ENCODE measurements around the gene ANGEL1. TPM values are rescaled to one million over a fixed set of nuclear protein-coding genes. Genes with fewer than 3 reads are reported as not detected.

The ANGEL1 gene
- total and polyA plus RNA-seq, 2 experiments from 2014 or later = 5.3 to 31.6 TPM

GRCh38 chr14:76812093-76812421 is 625 bp downstream of the ANGEL1 start:
- peaks cover 16% of the 10 kb centered on the region for H3K4me1 Mint-ChIP-seq
- H3K36me3 Mint-ChIP-seq (ENCODE audit: low read depth) = peaks cover 18% of the 10 kb centered on the region
- Histone ChIP-seq H3K4me3 (peak overlapping the region; percentile 93), H3K4me2 (peak overlapping the region; percentile 100), H4K20me1 (replicated peaks; ENCODE audit: insufficient read depth) (no peaks in the 10 kb centered on the region; the same call in 1 of the 2 replicates), H3K9me2 (ENCODE audit: insufficient read depth) (no peaks in the 10 kb centered on the region), H3F3A (replicated peaks; ENCODE audit: low read depth) (no peaks in the 10 kb centered on the region), H3K4me1 (ENCODE audit: insufficient read depth) (peaks cover 10% of the 10 kb centered on the region), H3K27me3 (ENCODE audit: insufficient read depth) (no peaks in the 10 kb centered on the region), H3K27ac (ENCODE audit: low read depth) (peak overlapping the region; percentile 83; the same call in 1 of the 2 replicates), H2AFZ (peak overlapping the region; percentile 95), H3K36me3 (ENCODE audit: insufficient read depth) (peaks cover 12% of the 10 kb centered on the region), H3K79me2 (replicated peaks; ENCODE audit: insufficient read depth) (peaks cover 20% of the 10 kb centered on the region)
- no peak for TF ChIP-seq ETS1 (IDR thresholded peaks at IDR 0.05)
- TF ChIP-seq, protein P1, sequence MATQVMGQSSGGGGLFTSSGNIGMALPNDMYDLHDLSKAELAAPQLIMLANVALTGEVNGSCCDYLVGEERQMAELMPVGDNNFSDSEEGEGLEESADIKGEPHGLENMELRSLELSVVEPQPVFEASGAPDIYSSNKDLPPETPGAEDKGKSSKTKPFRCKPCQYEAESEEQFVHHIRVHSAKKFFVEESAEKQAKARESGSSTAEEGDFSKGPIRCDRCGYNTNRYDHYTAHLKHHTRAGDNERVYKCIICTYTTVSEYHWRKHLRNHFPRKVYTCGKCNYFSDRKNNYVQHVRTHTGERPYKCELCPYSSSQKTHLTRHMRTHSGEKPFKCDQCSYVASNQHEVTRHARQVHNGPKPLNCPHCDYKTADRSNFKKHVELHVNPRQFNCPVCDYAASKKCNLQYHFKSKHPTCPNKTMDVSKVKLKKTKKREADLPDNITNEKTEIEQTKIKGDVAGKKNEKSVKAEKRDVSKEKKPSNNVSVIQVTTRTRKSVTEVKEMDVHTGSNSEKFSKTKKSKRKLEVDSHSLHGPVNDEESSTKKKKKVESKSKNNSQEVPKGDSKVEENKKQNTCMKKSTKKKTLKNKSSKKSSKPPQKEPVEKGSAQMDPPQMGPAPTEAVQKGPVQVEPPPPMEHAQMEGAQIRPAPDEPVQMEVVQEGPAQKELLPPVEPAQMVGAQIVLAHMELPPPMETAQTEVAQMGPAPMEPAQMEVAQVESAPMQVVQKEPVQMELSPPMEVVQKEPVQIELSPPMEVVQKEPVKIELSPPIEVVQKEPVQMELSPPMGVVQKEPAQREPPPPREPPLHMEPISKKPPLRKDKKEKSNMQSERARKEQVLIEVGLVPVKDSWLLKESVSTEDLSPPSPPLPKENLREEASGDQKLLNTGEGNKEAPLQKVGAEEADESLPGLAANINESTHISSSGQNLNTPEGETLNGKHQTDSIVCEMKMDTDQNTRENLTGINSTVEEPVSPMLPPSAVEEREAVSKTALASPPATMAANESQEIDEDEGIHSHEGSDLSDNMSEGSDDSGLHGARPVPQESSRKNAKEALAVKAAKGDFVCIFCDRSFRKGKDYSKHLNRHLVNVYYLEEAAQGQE (IDR thresholded peaks at IDR 0.05; ENCODE audit: unreplicated experiment) = no peak
- DNase-seq (ENCODE audit: low spot score) = peak; percentile 34
- peak; percentile 41 for ATAC-seq
- no peaks in the 10 kb centered on the region; the same call in 2 of the 3 replicates for H3K9me3 Mint-ChIP-seq
- H3K4me3 Mint-ChIP-seq = peak overlapping the region; percentile 90
- peak overlapping the region; percentile 78 for H3K27ac Mint-ChIP-seq
- no peaks in the 10 kb centered on the region for H3K27me3 Mint-ChIP-seq (ENCODE audit: insufficient read depth, low read depth, poor library complexity)

DNA sequence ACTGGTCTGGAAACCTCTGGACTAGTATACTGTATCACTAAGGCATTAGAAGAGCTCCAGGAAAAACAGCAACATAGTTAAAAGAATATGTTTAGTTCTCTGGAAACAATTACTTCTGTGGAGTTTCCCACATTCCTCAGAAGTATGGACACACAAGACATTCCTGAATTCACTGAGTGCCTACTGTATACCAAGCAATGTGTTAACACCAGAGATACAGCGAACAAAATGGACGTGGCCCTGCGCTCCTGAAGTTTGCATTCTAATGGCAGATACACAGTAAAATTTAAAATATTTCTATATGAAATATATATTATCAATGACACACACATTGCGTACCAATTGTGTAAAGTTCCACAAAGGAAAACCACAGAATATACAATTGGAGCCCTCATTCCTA is 1.1 kb downstream of the ANGEL1 start:
- Histone ChIP-seq H3K4me3 (peak overlapping the region; percentile 93), H3K27ac (ENCODE audit: low read depth) (no peak overlapping the region), H3K4me2 (peak overlapping the region; percentile 100), H3K36me3 (ENCODE audit: insufficient read depth) (peaks cover 12% of the 10 kb centered on the region), H3K4me1 (ENCODE audit: insufficient read depth) (peaks cover 10% of the 10 kb centered on the region), H3K27me3 (ENCODE audit: insufficient read depth) (no peaks in the 10 kb centered on the region), H4K20me1 (replicated peaks; ENCODE audit: insufficient read depth) (no peaks in the 10 kb centered on the region; the same call in 1 of the 2 replicates), H3F3A (replicated peaks; ENCODE audit: low read depth) (no peaks in the 10 kb centered on the region), H3K79me2 (replicated peaks; ENCODE audit: insufficient read depth) (peaks cover 20% of the 10 kb centered on the region), H3K9me2 (ENCODE audit: insufficient read depth) (no peaks in the 10 kb centered on the region), H2AFZ (peak overlapping the region; percentile 95; the same call in 1 of the 2 replicates)
- H3K27me3 Mint-ChIP-seq (ENCODE audit: insufficient read depth, low read depth, poor library complexity) = no peaks in the 10 kb centered on the region
- H3K9me3 Mint-ChIP-seq = no peaks in the 10 kb centered on the region; the same call in 2 of the 3 replicates
- peak overlapping the region; percentile 90 for H3K4me3 Mint-ChIP-seq
- peaks cover 16% of the 10 kb centered on the region for H3K4me1 Mint-ChIP-seq
- no peak overlapping the region for H3K27ac Mint-ChIP-seq
- H3K36me3 Mint-ChIP-seq (ENCODE audit: low read depth) = peaks cover 22% of the 10 kb centered on the region
- no peak for ATAC-seq
- no peak for DNase-seq (ENCODE audit: low spot score)
- TF ChIP-seq POLR2AphosphoS5 (IDR thresholded peaks at IDR 0.05; ENCODE audit: low read depth) = no peak
- TF ChIP-seq JUNB (IDR thresholded peaks at IDR 0.05; ENCODE audit: unreplicated experiment) = no peak
- no peak for TF ChIP-seq EZH2phosphoT487 (IDR thresholded peaks at IDR 0.05; ENCODE audit: unreplicated experiment)
- TF ChIP-seq, protein P2, sequence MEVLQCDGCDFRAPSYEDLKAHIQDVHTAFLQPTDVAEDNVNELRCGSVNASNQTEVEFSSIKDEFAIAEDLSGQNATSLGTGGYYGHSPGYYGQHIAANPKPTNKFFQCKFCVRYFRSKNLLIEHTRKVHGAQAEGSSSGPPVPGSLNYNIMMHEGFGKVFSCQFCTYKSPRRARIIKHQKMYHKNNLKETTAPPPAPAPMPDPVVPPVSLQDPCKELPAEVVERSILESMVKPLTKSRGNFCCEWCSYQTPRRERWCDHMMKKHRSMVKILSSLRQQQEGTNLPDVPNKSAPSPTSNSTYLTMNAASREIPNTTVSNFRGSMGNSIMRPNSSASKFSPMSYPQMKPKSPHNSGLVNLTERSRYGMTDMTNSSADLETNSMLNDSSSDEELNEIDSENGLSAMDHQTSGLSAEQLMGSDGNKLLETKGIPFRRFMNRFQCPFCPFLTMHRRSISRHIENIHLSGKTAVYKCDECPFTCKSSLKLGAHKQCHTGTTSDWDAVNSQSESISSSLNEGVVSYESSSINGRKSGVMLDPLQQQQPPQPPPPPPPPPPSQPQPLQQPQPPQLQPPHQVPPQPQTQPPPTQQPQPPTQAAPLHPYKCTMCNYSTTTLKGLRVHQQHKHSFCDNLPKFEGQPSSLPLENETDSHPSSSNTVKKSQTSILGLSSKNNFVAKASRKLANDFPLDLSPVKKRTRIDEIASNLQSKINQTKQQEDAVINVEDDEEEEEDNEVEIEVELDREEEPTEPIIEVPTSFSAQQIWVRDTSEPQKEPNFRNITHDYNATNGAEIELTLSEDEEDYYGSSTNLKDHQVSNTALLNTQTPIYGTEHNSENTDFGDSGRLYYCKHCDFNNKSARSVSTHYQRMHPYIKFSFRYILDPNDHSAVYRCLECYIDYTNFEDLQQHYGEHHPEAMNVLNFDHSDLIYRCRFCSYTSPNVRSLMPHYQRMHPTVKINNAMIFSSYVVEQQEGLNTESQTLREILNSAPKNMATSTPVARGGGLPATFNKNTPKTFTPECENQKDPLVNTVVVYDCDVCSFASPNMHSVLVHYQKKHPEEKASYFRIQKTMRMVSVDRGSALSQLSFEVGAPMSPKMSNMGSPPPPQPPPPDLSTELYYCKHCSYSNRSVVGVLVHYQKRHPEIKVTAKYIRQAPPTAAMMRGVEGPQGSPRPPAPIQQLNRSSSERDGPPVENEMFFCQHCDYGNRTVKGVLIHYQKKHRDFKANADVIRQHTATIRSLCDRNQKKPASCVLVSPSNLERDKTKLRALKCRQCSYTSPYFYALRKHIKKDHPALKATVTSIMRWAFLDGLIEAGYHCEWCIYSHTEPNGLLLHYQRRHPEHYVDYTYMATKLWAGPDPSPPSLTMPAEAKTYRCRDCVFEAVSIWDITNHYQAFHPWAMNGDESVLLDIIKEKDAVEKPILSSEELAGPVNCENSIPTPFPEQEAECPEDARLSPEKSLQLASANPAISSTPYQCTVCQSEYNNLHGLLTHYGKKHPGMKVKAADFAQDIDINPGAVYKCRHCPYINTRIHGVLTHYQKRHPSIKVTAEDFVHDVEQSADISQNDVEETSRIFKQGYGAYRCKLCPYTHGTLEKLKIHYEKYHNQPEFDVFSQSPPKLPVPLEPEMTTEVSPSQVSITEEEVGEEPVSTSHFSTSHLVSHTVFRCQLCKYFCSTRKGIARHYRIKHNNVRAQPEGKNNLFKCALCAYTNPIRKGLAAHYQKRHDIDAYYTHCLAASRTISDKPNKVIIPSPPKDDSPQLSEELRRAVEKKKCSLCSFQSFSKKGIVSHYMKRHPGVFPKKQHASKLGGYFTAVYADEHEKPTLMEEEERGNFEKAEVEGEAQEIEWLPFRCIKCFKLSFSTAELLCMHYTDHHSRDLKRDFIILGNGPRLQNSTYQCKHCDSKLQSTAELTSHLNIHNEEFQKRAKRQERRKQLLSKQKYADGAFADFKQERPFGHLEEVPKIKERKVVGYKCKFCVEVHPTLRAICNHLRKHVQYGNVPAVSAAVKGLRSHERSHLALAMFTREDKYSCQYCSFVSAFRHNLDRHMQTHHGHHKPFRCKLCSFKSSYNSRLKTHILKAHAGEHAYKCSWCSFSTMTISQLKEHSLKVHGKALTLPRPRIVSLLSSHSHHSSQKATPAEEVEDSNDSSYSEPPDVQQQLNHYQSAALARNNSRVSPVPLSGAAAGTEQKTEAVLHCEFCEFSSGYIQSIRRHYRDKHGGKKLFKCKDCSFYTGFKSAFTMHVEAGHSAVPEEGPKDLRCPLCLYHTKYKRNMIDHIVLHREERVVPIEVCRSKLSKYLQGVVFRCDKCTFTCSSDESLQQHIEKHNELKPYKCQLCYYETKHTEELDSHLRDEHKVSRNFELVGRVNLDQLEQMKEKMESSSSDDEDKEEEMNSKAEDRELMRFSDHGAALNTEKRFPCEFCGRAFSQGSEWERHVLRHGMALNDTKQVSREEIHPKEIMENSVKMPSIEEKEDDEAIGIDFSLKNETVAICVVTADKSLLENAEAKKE (CRISPR knock-in tag; IDR thresholded peaks at IDR 0.05) = no peak
- no peak for TF ChIP-seq ETS1 (IDR thresholded peaks at IDR 0.05)
- no peak for TF ChIP-seq EZH2 (IDR thresholded peaks at IDR 0.05; ENCODE audit: low read depth, unreplicated experiment)
- no peak for TF ChIP-seq NANOG (IDR thresholded peaks at IDR 0.05; ENCODE audit: borderline replicate concordance)
- no peak for TF ChIP-seq ZNF114 (CRISPR knock-in tag; IDR thresholded peaks at IDR 0.05)
